Pons (tissue), 1 donor: ENCODE data around the gene ATP8A1.
"Not testable (repeated sequence)": the region's sequence is repeated elsewhere in the genome, so short reads cannot be mapped to it uniquely, and the experiment has no call there.

Experiments
- DNase-seq: peaks from one replicate; pipeline ENCODE4 v3.0.0-alpha.2; 2016; ENCODE audit warnings: low spot score

The ATP8A1 gene

GRCh38 chr4:42467777-42468176 lies 189.1 kb downstream of the ATP8A1 start:
- not testable (repeated sequence) for DNase-seq

- DNase-seq = no peak
Measured at GRCh38 chr4:42466273-42466844, 190.5 kb downstream of the ATP8A1 start.

GRCh38 chr4:42464550-42465094 lies 192.3 kb downstream of the ATP8A1 start:
- DNase-seq = no peak

- DNase-seq = not testable (repeated sequence)
Measured at GRCh38 chr4:42461216-42461615, 195.7 kb downstream of the ATP8A1 start.

- DNase-seq = no peak
Measured at GRCh38 chr4:42460043-42460442, 196.9 kb downstream of the ATP8A1 start.

- DNase-seq = peak; percentile 53
Measured at GRCh38 chr4:42458657-42459056, 198.2 kb downstream of the ATP8A1 start.

- no peak for DNase-seq
Measured at GRCh38 chr4:42454755-42455420, 202.0 kb downstream of the ATP8A1 start.

GRCh38 chr4:42453612-42454011 lies 203.3 kb downstream of the ATP8A1 start:
- no peak for DNase-seq

- DNase-seq = no peak
Measured at GRCh38 chr4:42452823-42453222, 204.1 kb downstream of the ATP8A1 start.

GRCh38 chr4:42446823-42447222 lies 210.1 kb downstream of the ATP8A1 start:
- no peak for DNase-seq

- no peak for DNase-seq
Measured at GRCh38 chr4:42445038-42445437, 211.9 kb downstream of the ATP8A1 start.

- no peak for DNase-seq
Measured at GRCh38 chr4:42442601-42443000, 214.3 kb downstream of the ATP8A1 start.

- DNase-seq = no peak
Measured at GRCh38 chr4:42440083-42440482, 216.8 kb downstream of the ATP8A1 start.

- no peak for DNase-seq
Measured at GRCh38 chr4:42436928-42437565, 219.9 kb downstream of the ATP8A1 start.

GRCh38 chr4:42428036-42428435 lies 228.9 kb downstream of the ATP8A1 start:
- DNase-seq = no peak

GRCh38 chr4:42425146-42426065 lies 231.5 kb downstream of the ATP8A1 start:
- peak; percentile 52 for DNase-seq

- DNase-seq = no peak
Measured at GRCh38 chr4:42420140-42420539, 236.8 kb downstream of the ATP8A1 start.

- DNase-seq = no peak
Measured at GRCh38 chr4:42417550-42417949, 239.4 kb downstream of the ATP8A1 start.

GRCh38 chr4:42416017-42416416 lies 240.9 kb downstream of the ATP8A1 start:
- no peak for DNase-seq

GRCh38 chr4:42415281-42415680 lies 241.6 kb downstream of the ATP8A1 start:
- DNase-seq = no peak

GRCh38 chr4:42412251-42412650 lies 244.7 kb downstream of the ATP8A1 start:
- peak; percentile 14 for DNase-seq

GRCh38 chr4:42411803-42412202 lies 245.1 kb downstream of the ATP8A1 start:
- DNase-seq = no peak
